KMS-11 (cell line): ENCODE measurements around the gene RPS10.

ENCODE experiments used
- H2AFZ ChIP-seq: fragments of 200-600 bp; sonication (generic); 2 replicates; pipeline ENCODE4 v1.6.1; 2016; ENCODE audit warnings: antibody characterized with exemption, mixed run types, low read depth
- H3K27ac ChIP-seq: fragments of 200-600 bp; sonication (generic); 2 replicates; pipeline ENCODE4 v1.6.1; 2016; ENCODE audit warnings: mild to moderate bottlenecking, mixed run types
- H3K27me3 ChIP-seq: fragments of 200-600 bp; sonication (generic); 2 replicates; pipeline ENCODE4 v1.6.1; 2017; ENCODE audit warnings: mild to moderate bottlenecking, low read depth, mixed run types, moderate library complexity; ENCODE audit not compliant: insufficient read depth
- H3K36me3 ChIP-seq: fragments of 200-600 bp; sonication (generic); 2 replicates; pipeline ENCODE4 v1.6.1; 2017; ENCODE audit warnings: mild to moderate bottlenecking, mixed run types; ENCODE audit not compliant: insufficient read depth
- H3K4me1 ChIP-seq: fragments of 200-600 bp; sonication (generic); 2 replicates; pipeline ENCODE4 v1.6.1; 2016; ENCODE audit warnings: mild to moderate bottlenecking, low read depth, mixed run types; ENCODE audit not compliant: poor library complexity, severe bottlenecking
- H3K4me2 ChIP-seq: fragments of 200-600 bp; sonication (generic); 2 replicates; pipeline ENCODE4 v1.7.0; 2016; ENCODE audit warnings: mild to moderate bottlenecking, mixed run types
- H3K4me3 ChIP-seq: fragments of 200-600 bp; sonication (generic); IDR thresholded peaks from 2 replicates; pipeline ENCODE4 v1.6.1; 2017; ENCODE audit warnings: low read depth, low read length, mixed read lengths; ENCODE audit not compliant: insufficient read depth
- H3K79me2 ChIP-seq: fragments of 200-600 bp; sonication (generic); 2 replicates; pipeline ENCODE4 v1.6.1; 2016; ENCODE audit warnings: low read depth, mixed run types; ENCODE audit not compliant: insufficient read depth
- H3K9ac ChIP-seq: fragments of 200-600 bp; sonication (generic); 2 replicates; pipeline ENCODE4 v1.6.1; 2016; ENCODE audit warnings: mild to moderate bottlenecking, mixed run types
- H4K20me1 ChIP-seq: fragments of 200-600 bp; sonication (generic); 2 replicates; pipeline ENCODE4 v1.6.1; 2016; ENCODE audit warnings: mild to moderate bottlenecking, mixed run types; ENCODE audit not compliant: insufficient read depth
- CTCF ChIP-seq: fragments of 200-600 bp; sonication (generic); conservative IDR thresholded peaks from 2 replicates; pipeline ENCODE4 v1.6.1; 2017; ENCODE audit warnings: low read depth, mild to moderate bottlenecking, antibody characterized with exemption, low read length, moderate library complexity, mixed read lengths

Gene RPS10

GRCh38 chr6:34465531-34466241, 39.8 kb upstream of the RPS10 start, which contains the start of gene PACSIN1:
Gene PACSIN1, plus strand, starts transcription at chr6:34466076. Its CDS starts 60,230 bp downstream, at chr6:34526306.
- H3K79me2 ChIP-seq: no peaks in the 10 kb centered on the region
- H3K27ac ChIP-seq: no peak within 1 kb of the TSS
- H4K20me1 ChIP-seq: no peaks in the 10 kb centered on the region
- H3K9ac ChIP-seq: no peak within 1 kb of the TSS
- no peak within 1 kb of the TSS for H3K4me3 ChIP-seq
- H3K27me3 ChIP-seq: no peaks in the 10 kb centered on the region
- peak within 1 kb of the TSS; percentile 26; the same call in 1 of the 2 replicates for H2AFZ ChIP-seq
- H3K36me3 ChIP-seq: no peaks in the 10 kb centered on the region
- TF ChIP-seq CTCF: no peak
- no peak within 1 kb of the TSS for H3K4me2 ChIP-seq
- no peaks in the 10 kb centered on the region for H3K4me1 ChIP-seq

- H3K79me2 ChIP-seq: no peaks in the 10 kb centered on the region
- no peak overlapping the region for H3K27ac ChIP-seq
- H3K4me1 ChIP-seq: no peaks in the 10 kb centered on the region
- no peaks in the 10 kb centered on the region for H3K27me3 ChIP-seq
- no peaks in the 10 kb centered on the region for H4K20me1 ChIP-seq
- no peak overlapping the region for H3K9ac ChIP-seq
- no peak overlapping the region for H2AFZ ChIP-seq
- no peaks in the 10 kb centered on the region for H3K36me3 ChIP-seq
- no peak overlapping the region for H3K4me2 ChIP-seq
- no peak for TF ChIP-seq CTCF
- no peak overlapping the region for H3K4me3 ChIP-seq
Measured at GRCh38 chr6:34463849-34464248, 38.0 kb upstream of the RPS10 start.

GRCh38 chr6:34463299-34463698, 37.4 kb upstream of the RPS10 start:
- TF ChIP-seq CTCF: no peak
- no peaks in the 10 kb centered on the region for H4K20me1 ChIP-seq
- H3K36me3 ChIP-seq: no peaks in the 10 kb centered on the region
- H3K9ac ChIP-seq: no peak overlapping the region
- no peak overlapping the region for H3K4me3 ChIP-seq
- H3K4me2 ChIP-seq: no peak overlapping the region
- H2AFZ ChIP-seq: no peak overlapping the region
- H3K27me3 ChIP-seq: no peaks in the 10 kb centered on the region
- no peaks in the 10 kb centered on the region for H3K4me1 ChIP-seq
- H3K27ac ChIP-seq: no peak overlapping the region
- H3K79me2 ChIP-seq: no peaks in the 10 kb centered on the region

GRCh38 chr6:34462551-34462971, 36.7 kb upstream of the RPS10 start:
- TF ChIP-seq CTCF: no peak
- no peak overlapping the region for H3K4me3 ChIP-seq
- H4K20me1 ChIP-seq: no peaks in the 10 kb centered on the region
- no peaks in the 10 kb centered on the region for H3K27me3 ChIP-seq
- H3K9ac ChIP-seq: no peak overlapping the region
- no peaks in the 10 kb centered on the region for H3K79me2 ChIP-seq
- H3K36me3 ChIP-seq: no peaks in the 10 kb centered on the region
- no peak overlapping the region for H3K4me2 ChIP-seq
- H3K27ac ChIP-seq: no peak overlapping the region
- no peak overlapping the region for H2AFZ ChIP-seq
- no peaks in the 10 kb centered on the region for H3K4me1 ChIP-seq
